ENCODE measurements around the gene CDH4.

- TF ChIP-seq CTCF (conservative IDR thresholded peaks at IDR 0.05; ENCODE audit: low read length) (no peak), EZH2phosphoT487 (IDR thresholded peaks at IDR 0.05; ENCODE audit: borderline replicate concordance, low read depth, low read length) (no peak)
Measured at GRCh38 chr20:61730631-61731362, 478.7 kb downstream of the CDH4 start.

Data from OCI-LY7 (cell line).